Osteoblast (primary cell): ENCODE data around the gene GPX3. TPM values are rescaled to one million over a fixed set of nuclear protein-coding genes. Genes with fewer than 3 reads are reported as not detected.

Experiments
- DNase-seq: peaks from one replicate; pipeline ENCODE4 v3.0.0; 2011; ENCODE audit warnings: low spot score, mixed read lengths; ENCODE audit not compliant: insufficient read length; ENCODE audit errors: missing footprints
- H2AFZ ChIP-seq: 2 replicates; pipeline ENCODE4 v1.6.0; 2011; ENCODE audit warnings: mild to moderate bottlenecking, low read length
- H3K27ac ChIP-seq: 2 replicates; pipeline ENCODE4 v1.5.1; 2011; ENCODE audit warnings: mild to moderate bottlenecking, low read depth, low read length, moderate library complexity
- H3K27me3 ChIP-seq: 2 replicates; pipeline ENCODE4 v1.6.0; 2012; ENCODE audit warnings: mild to moderate bottlenecking, control low read depth, inconsistent platforms, low read length, moderate library complexity; ENCODE audit not compliant: insufficient read depth
- H3K36me3 ChIP-seq: 2 replicates; pipeline ENCODE4 v1.5.1; 2011; ENCODE audit warnings: mild to moderate bottlenecking, low read length, control low read depth, moderate library complexity; ENCODE audit not compliant: insufficient read depth
- H3K4me1 ChIP-seq: 2 replicates; pipeline ENCODE4 v1.5.1; 2011; ENCODE audit warnings: mild to moderate bottlenecking, low read length, control low read depth, moderate library complexity; ENCODE audit not compliant: insufficient read depth
- H3K4me2 ChIP-seq: 2 replicates; pipeline ENCODE4 v1.6.0; 2011; ENCODE audit warnings: mild to moderate bottlenecking, low read length; ENCODE audit not compliant: insufficient read depth
- H3K4me3 ChIP-seq: fragments of 200-600 bp; sonication (generic); 3 replicates; pipeline ENCODE4 v1.5.1; 2012; ENCODE audit warnings: mild to moderate bottlenecking, low read length, inconsistent platforms; ENCODE audit not compliant: insufficient read depth
- H3K79me2 ChIP-seq: 2 replicates; pipeline ENCODE4 v1.6.0; 2012; ENCODE audit warnings: mild to moderate bottlenecking, low read length, control low read depth, inconsistent platforms; ENCODE audit not compliant: insufficient read depth
- H3K9me3 ChIP-seq: 2 replicates; pipeline ENCODE4 v1.5.1; 2011; ENCODE audit warnings: low read depth, low read length, control low read depth
- H4K20me1 ChIP-seq: 2 replicates; pipeline ENCODE4 v1.6.0; 2012; ENCODE audit warnings: mild to moderate bottlenecking, low read length, control low read depth; ENCODE audit not compliant: insufficient read depth
- CTCF ChIP-seq: IDR thresholded peaks from 2 replicates; pipeline ENCODE4 v1.5.1; 2011; ENCODE audit warnings: mild to moderate bottlenecking, low read depth, low read length, moderate library complexity; ENCODE audit errors: extremely low read depth
- total RNA-seq: library from RNA; depleted of rRNA; stranded (reverse); fragments of >200 nt; gene quantifications from 2 replicates; pipeline ENCODE4 v1.2.3, GENCODE V29; 2012

The GPX3 gene
- total RNA-seq, 1 donor = 9.8 TPM

GRCh38 chr5:151014680-151015343, 5.6 kb upstream of the GPX3 start:
- H3K36me3 ChIP-seq = no peaks in the 10 kb centered on the region
- DNase-seq = no peak
- no peak overlapping the region for H3K27ac ChIP-seq
- H3K4me2 ChIP-seq = no peak overlapping the region
- H4K20me1 ChIP-seq = no peaks in the 10 kb centered on the region
- H2AFZ ChIP-seq = no peak overlapping the region
- H3K4me1 ChIP-seq = no peaks in the 10 kb centered on the region
- H3K79me2 ChIP-seq = no peaks in the 10 kb centered on the region
- no peak overlapping the region for H3K4me3 ChIP-seq
- peaks cover 4% of the 10 kb centered on the region for H3K27me3 ChIP-seq
- no peaks in the 10 kb centered on the region for H3K9me3 ChIP-seq
- no peak for TF ChIP-seq CTCF

GRCh38 chr5:151015974-151016587, 4.3 kb upstream of the GPX3 start:
- DNase-seq = no peak
- no peak overlapping the region for H3K4me2 ChIP-seq
- TF ChIP-seq CTCF = no peak
- H3K27ac ChIP-seq = no peak overlapping the region
- H3K4me1 ChIP-seq = peaks cover 4% of the 10 kb centered on the region
- H3K9me3 ChIP-seq = no peaks in the 10 kb centered on the region
- H3K4me3 ChIP-seq = no peak overlapping the region
- no peak overlapping the region for H2AFZ ChIP-seq
- H4K20me1 ChIP-seq = no peaks in the 10 kb centered on the region
- peaks cover 2% of the 10 kb centered on the region for H3K27me3 ChIP-seq
- H3K79me2 ChIP-seq = no peaks in the 10 kb centered on the region
- H3K36me3 ChIP-seq = no peaks in the 10 kb centered on the region

DNA sequence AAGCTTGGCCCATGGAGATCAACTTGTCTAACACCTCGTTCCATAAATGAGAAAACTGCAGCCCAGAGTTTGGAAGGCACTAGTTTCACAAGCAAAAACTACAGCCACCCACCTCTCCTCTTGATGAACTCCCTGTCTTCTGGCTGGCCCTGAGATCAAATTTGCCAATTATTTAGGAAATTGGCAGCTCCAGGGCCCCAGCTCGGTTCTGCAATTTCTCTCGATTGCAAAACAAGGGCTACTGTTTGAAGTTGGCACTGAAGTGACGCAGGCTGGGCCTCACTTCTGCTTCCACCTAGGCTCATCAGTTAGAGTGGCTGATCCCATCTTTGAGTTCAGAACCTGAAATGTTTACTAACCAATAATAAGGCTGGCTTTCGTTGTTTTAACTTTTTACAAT, 3.7 kb upstream of the GPX3 start:
- H3K27me3 ChIP-seq = no peaks in the 10 kb centered on the region
- no peak overlapping the region for H2AFZ ChIP-seq
- no peaks in the 10 kb centered on the region for H3K9me3 ChIP-seq
- no peak for TF ChIP-seq CTCF
- no peaks in the 10 kb centered on the region for H4K20me1 ChIP-seq
- H3K4me3 ChIP-seq = no peak overlapping the region
- no peaks in the 10 kb centered on the region for H3K36me3 ChIP-seq
- DNase-seq = no peak
- H3K27ac ChIP-seq = no peak overlapping the region
- H3K4me1 ChIP-seq = peaks cover 7% of the 10 kb centered on the region
- no peaks in the 10 kb centered on the region for H3K79me2 ChIP-seq
- H3K4me2 ChIP-seq = no peak overlapping the region

DNA sequence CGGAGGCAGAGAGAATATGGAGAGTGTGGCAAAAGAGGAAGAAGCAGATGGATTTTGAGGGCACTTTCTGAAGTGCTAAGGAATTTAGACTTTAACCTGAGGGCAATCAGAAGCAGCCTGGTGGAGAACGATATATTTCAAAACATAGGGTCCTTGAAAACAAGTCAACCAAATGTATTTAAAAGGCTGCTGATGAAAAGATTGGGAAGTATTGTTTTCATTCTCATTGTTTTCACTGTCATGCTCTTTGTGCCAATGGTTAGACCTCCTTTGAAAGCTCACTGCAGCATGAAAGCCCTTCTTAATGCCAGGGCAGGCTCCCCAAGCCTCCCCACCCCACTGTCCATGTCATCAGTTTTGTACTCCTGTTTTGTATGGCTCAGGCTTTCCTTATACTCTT, 2.5 kb upstream of the GPX3 start:
- Histone ChIP-seq H3K27me3 (no peaks in the 10 kb centered on the region), H3K4me2 (no peak overlapping the region), H3K36me3 (no peaks in the 10 kb centered on the region), H3K9me3 (no peaks in the 10 kb centered on the region), H3K27ac (no peak overlapping the region), H3K4me1 (peaks cover 17% of the 10 kb centered on the region), H2AFZ (no peak overlapping the region), H3K79me2 (no peaks in the 10 kb centered on the region), H4K20me1 (no peaks in the 10 kb centered on the region), H3K4me3 (no peak overlapping the region)
- DNase-seq = no peak
- TF ChIP-seq CTCF = no peak
